Neuron (in vitro differentiated cells): Measurements from ENCODE around the gene CEP76.

Source experiments
- H2AFZ ChIP-seq: one replicate; pipeline ENCODE4 v1.6.1; 2013; ENCODE audit warnings: low read depth, mild to moderate bottlenecking, inconsistent platforms, low read length, moderate library complexity
- H3K27me3 ChIP-seq: one replicate; pipeline ENCODE4 v1.6.1; 2013; ENCODE audit warnings: low read length; ENCODE audit not compliant: insufficient read depth
- H3K36me3 ChIP-seq: one replicate; pipeline ENCODE4 v1.6.1; 2013; ENCODE audit warnings: low read length; ENCODE audit not compliant: insufficient read depth
- H3K4me1 ChIP-seq: one replicate; pipeline ENCODE4 v1.6.1; 2013; ENCODE audit warnings: low read length; ENCODE audit not compliant: insufficient read depth
- H3K4me3 ChIP-seq: 2 replicates; pipeline ENCODE4 v1.5.1; 2013; ENCODE audit warnings: mild to moderate bottlenecking, low read length, moderate library complexity
- H3K9me3 ChIP-seq: one replicate; pipeline ENCODE4 v1.6.1; 2013; ENCODE audit warnings: low read length

CEP76 gene

GRCh38 chr18:12737243-12737902 lies 34.9 kb upstream of the CEP76 start:
- Histone ChIP-seq H3K27me3 (no peaks in the 10 kb centered on the region), H3K4me3 (no peak overlapping the region), H3K9me3 (no peaks in the 10 kb centered on the region), H3K36me3 (no peaks in the 10 kb centered on the region), H2AFZ (peak overlapping the region; percentile 26), H3K4me1 (no peaks in the 10 kb centered on the region)

GRCh38 chr18:12726774-12727550 lies 24.4 kb upstream of the CEP76 start:
- Histone ChIP-seq H3K9me3 (no peaks in the 10 kb centered on the region), H3K4me3 (no peak overlapping the region), H3K36me3 (peaks cover 30% of the 10 kb centered on the region), H2AFZ (no peak overlapping the region), H3K27me3 (no peaks in the 10 kb centered on the region), H3K4me1 (no peaks in the 10 kb centered on the region)

GRCh38 chr18:12726331-12726730 lies 23.8 kb upstream of the CEP76 start:
- no peaks in the 10 kb centered on the region for H3K9me3 ChIP-seq
- no peak overlapping the region for H2AFZ ChIP-seq
- H3K4me3 ChIP-seq = no peak overlapping the region
- H3K27me3 ChIP-seq = no peaks in the 10 kb centered on the region
- H3K36me3 ChIP-seq = peaks cover 33% of the 10 kb centered on the region
- no peaks in the 10 kb centered on the region for H3K4me1 ChIP-seq

GRCh38 chr18:12722731-12723130 lies 20.2 kb upstream of the CEP76 start:
- no peak overlapping the region for H2AFZ ChIP-seq
- H3K9me3 ChIP-seq = no peaks in the 10 kb centered on the region
- peaks cover 51% of the 10 kb centered on the region for H3K36me3 ChIP-seq
- H3K4me3 ChIP-seq = no peak overlapping the region
- H3K4me1 ChIP-seq = no peaks in the 10 kb centered on the region
- no peaks in the 10 kb centered on the region for H3K27me3 ChIP-seq

GRCh38 chr18:12721495-12722275 lies 19.2 kb upstream of the CEP76 start:
- H3K36me3 ChIP-seq = peaks cover 59% of the 10 kb centered on the region
- no peaks in the 10 kb centered on the region for H3K27me3 ChIP-seq
- H2AFZ ChIP-seq = no peak overlapping the region
- no peaks in the 10 kb centered on the region for H3K9me3 ChIP-seq
- no peak overlapping the region for H3K4me3 ChIP-seq
- no peaks in the 10 kb centered on the region for H3K4me1 ChIP-seq

- no peaks in the 10 kb centered on the region for H3K4me1 ChIP-seq
- H3K27me3 ChIP-seq = no peaks in the 10 kb centered on the region
- no peaks in the 10 kb centered on the region for H3K9me3 ChIP-seq
- H3K4me3 ChIP-seq = no peak overlapping the region
- H3K36me3 ChIP-seq = peaks cover 69% of the 10 kb centered on the region
- H2AFZ ChIP-seq = no peak overlapping the region
These were observed 8.9 kb upstream of the CEP76 start for GRCh38 chr18:12711446-12711845.

GRCh38 chr18:12703664-12704063 lies 1.1 kb upstream of the CEP76 start:
- H3K4me3 ChIP-seq = peak overlapping the region; percentile 99
- H3K27me3 ChIP-seq = no peaks in the 10 kb centered on the region
- H3K9me3 ChIP-seq = no peaks in the 10 kb centered on the region
- peaks cover 36% of the 10 kb centered on the region for H3K36me3 ChIP-seq
- H3K4me1 ChIP-seq = peaks cover 14% of the 10 kb centered on the region
- peak overlapping the region; percentile 82 for H2AFZ ChIP-seq

- Histone ChIP-seq H3K9me3 (no peaks in the 10 kb centered on the region), H2AFZ (peak overlapping the region; percentile 82), H3K36me3 (peaks cover 38% of the 10 kb centered on the region), H3K4me1 (peaks cover 14% of the 10 kb centered on the region), H3K4me3 (peak overlapping the region; percentile 99), H3K27me3 (no peaks in the 10 kb centered on the region)
These were observed 609 bp upstream of the CEP76 start for GRCh38 chr18:12703096-12703567.

GRCh38 chr18:12701161-12701560 lies 1.4 kb downstream of the CEP76 start:
- H3K4me3 ChIP-seq = peak overlapping the region; percentile 99
- no peak overlapping the region for H2AFZ ChIP-seq
- no peaks in the 10 kb centered on the region for H3K9me3 ChIP-seq
- H3K36me3 ChIP-seq = peaks cover 37% of the 10 kb centered on the region
- H3K27me3 ChIP-seq = no peaks in the 10 kb centered on the region
- peaks cover 14% of the 10 kb centered on the region for H3K4me1 ChIP-seq

GRCh38 chr18:12699747-12700146 lies 2.8 kb downstream of the CEP76 start:
- H3K9me3 ChIP-seq = no peaks in the 10 kb centered on the region
- no peak overlapping the region for H3K4me3 ChIP-seq
- no peak overlapping the region for H2AFZ ChIP-seq
- peaks cover 41% of the 10 kb centered on the region for H3K36me3 ChIP-seq
- H3K27me3 ChIP-seq = no peaks in the 10 kb centered on the region
- H3K4me1 ChIP-seq = peaks cover 12% of the 10 kb centered on the region

- no peaks in the 10 kb centered on the region for H3K4me1 ChIP-seq
- H2AFZ ChIP-seq = no peak overlapping the region
- H3K4me3 ChIP-seq = no peak overlapping the region
- H3K9me3 ChIP-seq = no peaks in the 10 kb centered on the region
- no peaks in the 10 kb centered on the region for H3K27me3 ChIP-seq
- peaks cover 53% of the 10 kb centered on the region for H3K36me3 ChIP-seq
These were observed 8.5 kb downstream of the CEP76 start for GRCh38 chr18:12694032-12694431.

GRCh38 chr18:12692206-12692605 lies 10.3 kb downstream of the CEP76 start:
- no peaks in the 10 kb centered on the region for H3K4me1 ChIP-seq
- no peaks in the 10 kb centered on the region for H3K27me3 ChIP-seq
- H3K36me3 ChIP-seq = peaks cover 43% of the 10 kb centered on the region
- H3K9me3 ChIP-seq = no peaks in the 10 kb centered on the region
- no peak overlapping the region for H2AFZ ChIP-seq
- H3K4me3 ChIP-seq = no peak overlapping the region

GRCh38 chr18:12689256-12689850 lies 13.2 kb downstream of the CEP76 start:
- no peaks in the 10 kb centered on the region for H3K4me1 ChIP-seq
- no peaks in the 10 kb centered on the region for H3K27me3 ChIP-seq
- H3K36me3 ChIP-seq = peaks cover 38% of the 10 kb centered on the region
- H2AFZ ChIP-seq = no peak overlapping the region
- no peaks in the 10 kb centered on the region for H3K9me3 ChIP-seq
- no peak overlapping the region for H3K4me3 ChIP-seq
